Measurements from ENCODE around the gene STRN4. TPM values are rescaled to one million over a fixed set of nuclear protein-coding genes. Genes with fewer than 3 reads are reported as not detected.

The STRN4 gene
- polyA plus RNA-seq, 1 experiment = 48.1 TPM

DNA sequence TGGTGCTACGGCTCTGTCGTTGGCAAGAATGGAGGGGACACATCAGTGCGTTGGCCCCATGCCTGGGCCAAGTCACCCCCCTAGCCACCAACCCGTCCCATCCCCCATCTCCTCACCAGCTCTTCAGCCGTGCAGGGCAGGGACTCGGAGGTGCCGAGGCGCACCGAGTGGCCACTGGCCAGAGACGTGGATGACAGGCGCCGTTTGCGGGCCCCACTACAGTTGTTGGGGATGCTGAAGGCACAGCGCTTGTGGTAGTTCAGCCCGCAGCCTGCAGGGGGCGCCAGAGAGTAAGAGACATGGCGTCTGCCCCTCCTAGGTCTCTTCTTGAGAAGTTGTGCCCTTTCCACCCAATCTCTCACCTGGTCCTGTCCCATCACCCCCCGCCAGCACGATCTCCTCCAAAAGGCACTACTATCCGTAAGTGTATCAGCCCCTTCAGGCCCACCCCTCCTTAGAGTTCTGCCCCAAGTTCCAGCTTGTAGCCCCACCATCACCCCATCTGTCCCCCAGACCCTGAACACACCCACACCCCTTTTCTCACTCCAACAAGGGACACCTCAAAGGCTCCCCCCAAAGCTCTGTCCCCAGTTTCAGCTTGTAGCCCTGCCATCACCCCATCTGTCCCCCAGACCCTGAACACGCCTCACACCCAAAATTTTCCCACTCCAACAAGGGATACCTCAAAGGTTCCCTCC lies 41.7 kb downstream of the STRN4 start:
- CTCF ChIA-PET = interaction anchor here (0.5 to 4.4 kb wide), 26 partner anchors 10 to 923 kb away, joined by 3 to 47 read pairs (median 4); partner anchors contain the start of genes DACT3 and PRKD2
- no peaks in the 10 kb centered on the region for H3K27me3 ChIP-seq (ENCODE audit: control insufficient read depth, insufficient read depth, low read length)
- no peak for DNase-seq (ENCODE audit: low read depth, low spot score)
- POLR2A ChIA-PET = interaction anchor here (0.7 kb wide), 1 partner anchor 10 kb away, joined by 3 read pairs; no protein-coding TSS in a partner anchor
- TF ChIP-seq, protein P1, sequence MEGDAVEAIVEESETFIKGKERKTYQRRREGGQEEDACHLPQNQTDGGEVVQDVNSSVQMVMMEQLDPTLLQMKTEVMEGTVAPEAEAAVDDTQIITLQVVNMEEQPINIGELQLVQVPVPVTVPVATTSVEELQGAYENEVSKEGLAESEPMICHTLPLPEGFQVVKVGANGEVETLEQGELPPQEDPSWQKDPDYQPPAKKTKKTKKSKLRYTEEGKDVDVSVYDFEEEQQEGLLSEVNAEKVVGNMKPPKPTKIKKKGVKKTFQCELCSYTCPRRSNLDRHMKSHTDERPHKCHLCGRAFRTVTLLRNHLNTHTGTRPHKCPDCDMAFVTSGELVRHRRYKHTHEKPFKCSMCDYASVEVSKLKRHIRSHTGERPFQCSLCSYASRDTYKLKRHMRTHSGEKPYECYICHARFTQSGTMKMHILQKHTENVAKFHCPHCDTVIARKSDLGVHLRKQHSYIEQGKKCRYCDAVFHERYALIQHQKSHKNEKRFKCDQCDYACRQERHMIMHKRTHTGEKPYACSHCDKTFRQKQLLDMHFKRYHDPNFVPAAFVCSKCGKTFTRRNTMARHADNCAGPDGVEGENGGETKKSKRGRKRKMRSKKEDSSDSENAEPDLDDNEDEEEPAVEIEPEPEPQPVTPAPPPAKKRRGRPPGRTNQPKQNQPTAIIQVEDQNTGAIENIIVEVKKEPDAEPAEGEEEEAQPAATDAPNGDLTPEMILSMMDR (IDR thresholded peaks at IDR 0.05; ENCODE audit: low read depth, low read length) = peak; percentile 91
- no peak overlapping the region for H3K4me3 ChIP-seq (ENCODE audit: low read depth, low read length)
- no peaks in the 10 kb centered on the region for H3K9me3 ChIP-seq (ENCODE audit: control insufficient read depth, insufficient read depth, low read length)
- H3K27ac ChIP-seq (ENCODE audit: low read depth, low read length) = no peak overlapping the region

DNA sequence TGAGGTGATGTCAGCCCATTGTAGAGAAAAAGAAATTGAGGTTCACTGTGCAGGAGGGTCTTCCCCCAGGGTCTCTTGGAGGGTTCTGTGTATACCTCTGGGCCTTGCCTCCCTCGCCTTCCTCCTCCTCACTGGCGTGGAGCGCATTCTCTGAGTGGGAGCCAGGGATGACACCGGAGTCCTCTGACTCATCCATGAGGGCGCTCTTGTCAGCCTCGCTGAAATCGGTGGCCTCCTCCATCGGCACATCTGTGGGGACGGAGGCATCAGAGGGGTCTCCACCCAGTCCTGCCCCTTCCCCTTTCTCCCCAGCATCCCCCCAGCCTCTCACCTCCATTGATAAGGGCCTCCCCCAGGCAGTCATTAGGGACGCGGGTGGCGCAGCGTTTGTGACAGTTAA lies 45.5 kb downstream of the STRN4 start:
- Histone ChIP-seq H3K27me3 (ENCODE audit: control insufficient read depth, insufficient read depth, low read length) (no peaks in the 10 kb centered on the region), H3K27ac (ENCODE audit: low read depth, low read length) (no peak overlapping the region), H3K4me3 (ENCODE audit: low read depth, low read length) (no peak overlapping the region), H3K9me3 (ENCODE audit: control insufficient read depth, insufficient read depth, low read length) (no peaks in the 10 kb centered on the region; the same call in 1 of the 2 replicates)
- POLR2A ChIA-PET = no interaction called here
- CTCF ChIA-PET = no interaction called here
- no peak for DNase-seq (ENCODE audit: low read depth, low spot score)
- TF ChIP-seq, protein P1 (IDR thresholded peaks at IDR 0.05; ENCODE audit: low read depth, low read length) = no peak

DNA sequence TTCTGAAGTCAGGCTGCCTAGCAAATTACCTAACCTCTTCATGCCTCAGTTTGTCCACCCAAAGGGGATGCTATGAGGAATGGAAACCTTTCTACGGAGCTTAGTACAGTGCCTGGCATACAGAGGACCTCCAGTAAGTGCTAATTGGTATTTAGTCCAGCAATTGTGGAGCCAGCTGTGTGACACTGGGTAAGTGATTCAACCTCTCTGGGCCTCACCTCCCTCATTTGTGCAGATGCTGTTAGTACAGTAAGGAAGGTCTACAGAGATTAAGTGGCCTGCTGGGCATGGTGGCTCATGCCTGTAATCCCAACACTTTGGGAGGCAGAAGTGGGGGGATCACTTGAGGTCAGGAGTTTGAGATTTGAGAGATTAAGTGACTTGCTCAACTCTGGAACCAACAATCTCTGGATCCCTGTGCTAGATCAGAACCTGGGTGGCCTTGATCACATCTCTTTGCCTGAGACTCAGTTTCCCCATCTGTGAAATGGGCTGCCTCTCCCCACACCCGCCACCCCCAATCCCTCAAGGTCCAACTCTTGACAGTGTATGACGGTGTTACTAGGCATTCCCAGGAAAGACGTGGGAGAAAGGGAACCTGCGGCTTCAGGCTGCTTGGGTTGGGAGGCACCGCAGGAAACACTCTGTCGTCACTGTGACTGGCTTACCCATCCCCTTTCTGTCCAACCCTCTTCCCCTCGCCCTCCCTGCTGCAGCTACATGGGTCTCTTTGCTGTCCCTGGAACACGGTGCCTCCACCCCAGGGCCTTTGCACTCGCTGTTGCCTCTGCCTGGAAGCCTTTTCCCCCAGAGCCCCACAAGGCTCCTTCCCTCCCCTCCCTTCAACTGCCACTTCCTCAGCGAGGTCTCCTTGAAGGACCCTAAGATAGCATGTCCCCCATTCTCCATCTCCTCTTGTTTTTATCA lies 47.6 kb downstream of the STRN4 start:
- no peak for DNase-seq (ENCODE audit: low read depth, low spot score)
- Histone ChIP-seq H3K4me3 (ENCODE audit: low read depth, low read length) (no peak overlapping the region), H3K27me3 (ENCODE audit: control insufficient read depth, insufficient read depth, low read length) (no peaks in the 10 kb centered on the region), H3K27ac (ENCODE audit: low read depth, low read length) (no peak overlapping the region), H3K9me3 (ENCODE audit: control insufficient read depth, insufficient read depth, low read length) (no peaks in the 10 kb centered on the region; the same call in 1 of the 2 replicates)
- TF ChIP-seq, protein P1 (IDR thresholded peaks at IDR 0.05; ENCODE audit: low read depth, low read length) = no peak
- ChIA-PET POLR2A (no interaction called here), CTCF (no interaction called here)

DNA sequence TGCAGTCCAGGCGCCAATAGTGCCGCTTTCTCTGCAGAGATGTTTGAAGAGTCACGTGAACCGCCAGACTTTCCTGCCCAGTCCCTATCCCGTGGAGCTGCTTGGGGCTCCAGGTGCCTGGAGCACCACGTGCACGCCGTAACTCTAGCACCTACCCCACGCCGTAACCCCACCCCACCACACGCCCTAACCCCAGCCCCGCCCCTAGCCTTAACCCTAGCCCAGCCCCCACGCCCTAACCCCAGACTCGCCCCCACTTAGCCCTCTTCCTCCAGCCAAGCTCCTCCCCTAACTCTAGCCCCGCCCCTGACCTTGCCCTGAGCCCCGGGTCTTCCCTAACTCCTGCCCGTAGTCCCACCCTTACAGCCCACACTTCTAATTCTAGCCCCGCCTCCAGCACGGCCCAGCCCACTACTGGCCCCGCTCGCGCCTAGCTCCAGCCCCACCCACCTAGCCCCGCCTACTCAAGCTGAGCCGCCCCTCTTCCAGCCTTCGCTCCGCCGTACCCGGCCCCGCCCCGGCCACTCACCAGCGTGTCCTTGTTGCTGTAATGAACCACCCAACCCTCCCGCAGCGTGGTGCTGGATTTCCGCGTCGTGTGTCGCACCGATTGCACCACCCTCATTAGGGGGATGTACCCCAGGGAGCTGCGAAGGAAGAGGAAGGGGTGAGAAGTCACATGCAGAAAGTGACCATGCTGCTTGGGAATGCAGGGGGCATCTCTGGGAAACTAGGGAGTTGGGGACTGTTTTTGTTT lies 48.9 kb downstream of the STRN4 start:
- TF ChIP-seq, protein P1 (IDR thresholded peaks at IDR 0.05; ENCODE audit: low read depth, low read length) = no peak
- Histone ChIP-seq H3K9me3 (ENCODE audit: control insufficient read depth, insufficient read depth, low read length) (no peaks in the 10 kb centered on the region; the same call in 1 of the 2 replicates), H3K27me3 (ENCODE audit: control insufficient read depth, insufficient read depth, low read length) (no peaks in the 10 kb centered on the region), H3K27ac (ENCODE audit: low read depth, low read length) (no peak overlapping the region), H3K4me3 (ENCODE audit: low read depth, low read length) (no peak overlapping the region)
- POLR2A ChIA-PET = interaction anchor here (0.7 to 1.0 kb wide), 2 partner anchors 16 to 24 kb away, joined by 3 read pairs; no protein-coding TSS in a partner anchor
- CTCF ChIA-PET = interaction anchor here (1.0 to 1.2 kb wide), 2 partner anchors 31 to 84 kb away, joined by 3 to 5 read pairs; no protein-coding TSS in a partner anchor
- DNase-seq (ENCODE audit: low read depth, low spot score) = no peak

All from AG04450 (cell line).